WTC11 (cell line): ENCODE data around the gene TMEM14A. TPM values are rescaled to one million over a fixed set of nuclear protein-coding genes. Genes with fewer than 3 reads are reported as not detected.

Source experiments
- ATAC-seq: fragments of 200-7000 bp; cut with Tn5 transposase; 2 replicates; pipeline ENCODE4 v1.10.0; 2021; ENCODE audit warnings: mild to moderate bottlenecking, moderate library complexity
- CTCF ChIA-PET: fragments of 300-600 bp; sonication (Branson Sonifier 250); formaldehyde crosslinking; loops from one replicate; lab custom pipeline; 2021; ENCODE audit warnings: antibody characterized with exemption; lab: Charles Lee
- POLR2A ChIA-PET: fragments of 350-600 bp; sonication (Branson Sonifier 250); formaldehyde crosslinking; loops from one replicate; lab custom pipeline; 2021; ENCODE audit warnings: antibody characterized with exemption; lab: Charles Lee
- DNase-seq: peaks from one replicate; pipeline ENCODE4 v3.0.0; 2021; ENCODE audit warnings: low spot score
- H3K27ac Mint-ChIP-seq: 2 replicates; pipeline ENCODE4 v1.8.0; 2021; ENCODE audit warnings: mixed read lengths
- H3K27me3 Mint-ChIP-seq: 2 replicates; pipeline ENCODE4 v1.8.0; 2021; ENCODE audit warnings: low read depth, mild to moderate bottlenecking, moderate library complexity, mixed read lengths
- H3K36me3 Mint-ChIP-seq: 2 replicates; pipeline ENCODE4 v1.8.0; 2021; ENCODE audit warnings: mixed read lengths
- H3K4me1 Mint-ChIP-seq: 2 replicates; pipeline ENCODE4 v1.8.0; 2022; ENCODE audit warnings: mixed read lengths
- H3K4me3 Mint-ChIP-seq: 2 replicates; pipeline ENCODE4 v1.8.0; 2021; ENCODE audit warnings: mild to moderate bottlenecking, moderate library complexity, mixed read lengths
- H3K9me3 Mint-ChIP-seq: 2 replicates; pipeline ENCODE4 v1.8.0; 2021; ENCODE audit warnings: mixed read lengths
- CBFB ChIP-seq: sonication (generic); formaldehyde crosslinking; IDR thresholded peaks from 2 replicates; pipeline ENCODE4 v1.8.1; 2022; ENCODE audit warnings: mild to moderate bottlenecking, low read depth, missing genetic modification reagents
- FOXK1 ChIP-seq: sonication (generic); formaldehyde crosslinking; IDR thresholded peaks from 2 replicates; pipeline ENCODE4 v1.8.0; 2022; ENCODE audit warnings: mild to moderate bottlenecking, moderate library complexity, missing genetic modification reagents
- GRHL2 ChIP-seq: fragments of 250-450 bp; sonication (Bioruptor Pico); IDR thresholded peaks from 2 replicates; pipeline ENCODE4 v1.8.0; 2022; ENCODE audit warnings: mild to moderate bottlenecking, moderate library complexity; ENCODE audit not compliant: insufficient replicate concordance, severe bottlenecking
- IRF2 ChIP-seq: sonication (generic); formaldehyde crosslinking; IDR thresholded peaks from 2 replicates; pipeline ENCODE4 v1.8.0; 2022; ENCODE audit warnings: low read depth, missing genetic modification reagents, borderline replicate concordance
- MLX ChIP-seq: sonication (generic); formaldehyde crosslinking; IDR thresholded peaks from 2 replicates; pipeline ENCODE4 v1.8.1; 2023; ENCODE audit warnings: mild to moderate bottlenecking, missing genetic modification reagents, moderate library complexity
- NFE2L1 ChIP-seq: sonication (generic); formaldehyde crosslinking; IDR thresholded peaks from 2 replicates; pipeline ENCODE4 v1.8.1; 2023; ENCODE audit warnings: missing genetic modification reagents
- NR3C1 ChIP-seq: sonication (generic); formaldehyde crosslinking; conservative IDR thresholded peaks from 2 replicates; pipeline ENCODE4 v1.8.1; 2023; ENCODE audit warnings: low read depth, mild to moderate bottlenecking, missing genetic modification reagents
- OVOL2 ChIP-seq: fragments of 250-450 bp; sonication (Bioruptor Pico); IDR thresholded peaks from 2 replicates; pipeline ENCODE4 v1.9.0; 2021; ENCODE audit warnings: mild to moderate bottlenecking, borderline replicate concordance
- SOX15 ChIP-seq: fragments of 250-450 bp; sonication (Bioruptor Pico); IDR thresholded peaks from 2 replicates; pipeline ENCODE4 v1.9.0; 2021; ENCODE audit warnings: mild to moderate bottlenecking
- TCF7 ChIP-seq: sonication (generic); formaldehyde crosslinking; IDR thresholded peaks from 2 replicates; pipeline ENCODE4 v1.8.0; 2022; ENCODE audit warnings: mild to moderate bottlenecking, low read depth, missing genetic modification reagents, moderate library complexity
- USF2 ChIP-seq: sonication (generic); formaldehyde crosslinking; IDR thresholded peaks from 2 replicates; pipeline ENCODE4 v1.8.1; 2023; ENCODE audit warnings: mild to moderate bottlenecking, missing genetic modification reagents, moderate library complexity
- ZNF121 ChIP-seq: sonication (generic); formaldehyde crosslinking; IDR thresholded peaks from 2 replicates; pipeline ENCODE4 v1.8.0; 2023; ENCODE audit warnings: missing genetic modification reagents
- ZNF317 ChIP-seq: sonication (generic); formaldehyde crosslinking; IDR thresholded peaks from 2 replicates; pipeline ENCODE4 v1.8.1; 2023; ENCODE audit warnings: low read depth, mild to moderate bottlenecking, moderate library complexity, missing genetic modification reagents, borderline replicate concordance
- ZNF396 ChIP-seq: fragments of 250-450 bp; sonication (Bioruptor Pico); IDR thresholded peaks from 2 replicates; pipeline ENCODE4 v1.8.0; 2021; ENCODE audit warnings: mild to moderate bottlenecking, moderate library complexity, borderline replicate concordance
- ZNF425 ChIP-seq: fragments of 250-450 bp; sonication (Bioruptor Pico); conservative IDR thresholded peaks from 2 replicates; pipeline ENCODE4 v1.9.0; 2021; ENCODE audit warnings: mild to moderate bottlenecking
- total RNA-seq: library from RNA; stranded (reverse); gene quantifications from 3 replicates; pipeline ENCODE4 v1.2.3, GENCODE V29; 2021
- TF ChIP-seq, protein P1 (sequence below): fragments of 250-450 bp; sonication (Bioruptor Pico); IDR thresholded peaks from 2 replicates; pipeline ENCODE4 v1.9.0; 2021; ENCODE audit warnings: moderate library complexity, mild to moderate bottlenecking, inconsistent platforms, borderline replicate concordance
- TF ChIP-seq, protein P2 (sequence below): sonication (generic); formaldehyde crosslinking; conservative IDR thresholded peaks from 2 replicates; pipeline ENCODE4 v1.8.1; 2023; ENCODE audit warnings: mild to moderate bottlenecking, low read depth, missing genetic modification reagents, moderate library complexity

TMEM14A gene
- total RNA-seq, 1 experiment from 2014 or later, result 8.7 TPM

- TF ChIP-seq USF2 (CRISPR knock-in tag) (no peak), NR3C1 (CRISPR knock-in tag) (no peak)
Measured at GRCh38 chr6:52664991-52665686, 5.8 kb upstream of the TMEM14A start (continued).

DNA sequence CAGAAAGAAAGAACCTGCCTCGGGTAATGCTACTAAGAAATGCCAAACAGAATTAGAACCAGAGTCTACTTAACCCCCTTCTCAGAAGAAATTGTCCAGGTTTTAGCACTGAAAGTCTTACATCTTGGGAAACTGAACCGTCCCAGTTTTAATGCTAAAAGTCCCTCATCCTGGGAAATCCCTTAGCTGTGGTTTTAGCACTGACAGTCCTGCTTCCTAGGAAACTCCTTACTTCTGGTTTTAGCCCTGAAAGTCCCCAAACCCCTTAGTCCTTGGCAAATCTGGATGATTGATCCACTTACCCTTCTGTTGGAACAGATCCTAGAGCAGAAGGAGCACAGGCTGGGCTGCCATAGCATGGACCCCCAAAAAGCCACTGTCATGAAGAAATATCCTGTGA, 4.8 kb upstream of the TMEM14A start:
- H3K9me3 Mint-ChIP-seq, result no peaks in the 10 kb centered on the region
- peaks cover 8% of the 10 kb centered on the region for H3K4me1 Mint-ChIP-seq
- H3K27ac Mint-ChIP-seq, result no peak overlapping the region
- DNase-seq, result no peak
- ChIA-PET CTCF (interaction anchor here (0.7 kb wide), 1 partner anchor 9 kb away, joined by 3 read pairs; no protein-coding TSS in a partner anchor), POLR2A (no interaction called here)
- H3K4me3 Mint-ChIP-seq, result no peak overlapping the region
- peaks cover 3% of the 10 kb centered on the region; the same call in 1 of the 2 replicates for H3K27me3 Mint-ChIP-seq
- H3K36me3 Mint-ChIP-seq, result peaks cover 13% of the 10 kb centered on the region
- TF ChIP-seq ZNF121 (CRISPR knock-in tag) (no peak), TCF7 (CRISPR knock-in tag) (no peak), CBFB (CRISPR knock-in tag) (no peak), NFE2L1 (CRISPR knock-in tag) (no peak), IRF2 (no peak), ZNF317 (CRISPR knock-in tag) (no peak), MLX (CRISPR knock-in tag) (no peak), OVOL2 (no peak), FOXK1 (CRISPR knock-in tag) (no peak), ZNF396 (CRISPR knock-in tag) (no peak), SOX15 (no peak), GRHL2 (CRISPR knock-in tag) (no peak), ZNF425 (CRISPR knock-in tag) (no peak)
- TF ChIP-seq, protein P1, sequence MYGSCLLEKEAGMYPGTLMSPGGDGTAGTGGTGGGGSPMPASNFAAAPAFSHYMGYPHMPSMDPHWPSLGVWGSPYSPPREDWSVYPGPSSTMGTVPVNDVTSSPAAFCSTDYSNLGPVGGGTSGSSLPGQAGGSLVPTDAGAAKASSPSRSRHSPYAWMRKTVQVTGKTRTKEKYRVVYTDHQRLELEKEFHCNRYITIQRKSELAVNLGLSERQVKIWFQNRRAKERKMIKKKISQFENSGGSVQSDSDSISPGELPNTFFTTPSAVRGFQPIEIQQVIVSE, result no peak
- TF ChIP-seq, protein P2, sequence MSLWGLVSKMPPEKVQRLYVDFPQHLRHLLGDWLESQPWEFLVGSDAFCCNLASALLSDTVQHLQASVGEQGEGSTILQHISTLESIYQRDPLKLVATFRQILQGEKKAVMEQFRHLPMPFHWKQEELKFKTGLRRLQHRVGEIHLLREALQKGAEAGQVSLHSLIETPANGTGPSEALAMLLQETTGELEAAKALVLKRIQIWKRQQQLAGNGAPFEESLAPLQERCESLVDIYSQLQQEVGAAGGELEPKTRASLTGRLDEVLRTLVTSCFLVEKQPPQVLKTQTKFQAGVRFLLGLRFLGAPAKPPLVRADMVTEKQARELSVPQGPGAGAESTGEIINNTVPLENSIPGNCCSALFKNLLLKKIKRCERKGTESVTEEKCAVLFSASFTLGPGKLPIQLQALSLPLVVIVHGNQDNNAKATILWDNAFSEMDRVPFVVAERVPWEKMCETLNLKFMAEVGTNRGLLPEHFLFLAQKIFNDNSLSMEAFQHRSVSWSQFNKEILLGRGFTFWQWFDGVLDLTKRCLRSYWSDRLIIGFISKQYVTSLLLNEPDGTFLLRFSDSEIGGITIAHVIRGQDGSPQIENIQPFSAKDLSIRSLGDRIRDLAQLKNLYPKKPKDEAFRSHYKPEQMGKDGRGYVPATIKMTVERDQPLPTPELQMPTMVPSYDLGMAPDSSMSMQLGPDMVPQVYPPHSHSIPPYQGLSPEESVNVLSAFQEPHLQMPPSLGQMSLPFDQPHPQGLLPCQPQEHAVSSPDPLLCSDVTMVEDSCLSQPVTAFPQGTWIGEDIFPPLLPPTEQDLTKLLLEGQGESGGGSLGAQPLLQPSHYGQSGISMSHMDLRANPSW (CRISPR knock-in tag), result no peak
- no peak for ATAC-seq
